ENCODE data around the gene RAD18. TPM values are rescaled to one million over a fixed set of nuclear protein-coding genes. Genes with fewer than 3 reads are reported as not detected.

The RAD18 gene
- total and polyA plus RNA-seq, 2 donors (not counting 1 experiment from before 2014, with no cell fraction given), result 4.8 to 21.3 TPM

DNA sequence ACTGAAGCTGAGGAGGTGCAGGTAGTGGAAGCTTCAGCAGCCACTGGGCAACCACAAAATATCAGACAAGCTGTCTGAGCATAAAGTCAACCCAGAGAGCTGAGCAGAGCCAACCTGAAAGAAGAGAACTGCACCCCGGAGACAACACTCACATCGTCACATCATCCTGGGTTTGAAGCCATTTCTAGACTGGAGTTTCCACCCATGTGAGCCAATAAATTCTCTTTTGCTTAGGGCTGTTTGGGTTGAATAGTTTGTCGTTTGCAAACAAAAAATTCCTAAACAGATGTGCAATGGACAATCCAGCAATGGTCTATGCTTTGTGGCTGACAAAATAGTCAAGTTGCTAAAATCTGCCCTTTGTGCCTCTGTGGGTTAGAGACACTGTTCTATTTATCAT lies 15.3 kb upstream of the RAD18 start:
- no peak overlapping the region for H3K4me3 Mint-ChIP-seq

DNA sequence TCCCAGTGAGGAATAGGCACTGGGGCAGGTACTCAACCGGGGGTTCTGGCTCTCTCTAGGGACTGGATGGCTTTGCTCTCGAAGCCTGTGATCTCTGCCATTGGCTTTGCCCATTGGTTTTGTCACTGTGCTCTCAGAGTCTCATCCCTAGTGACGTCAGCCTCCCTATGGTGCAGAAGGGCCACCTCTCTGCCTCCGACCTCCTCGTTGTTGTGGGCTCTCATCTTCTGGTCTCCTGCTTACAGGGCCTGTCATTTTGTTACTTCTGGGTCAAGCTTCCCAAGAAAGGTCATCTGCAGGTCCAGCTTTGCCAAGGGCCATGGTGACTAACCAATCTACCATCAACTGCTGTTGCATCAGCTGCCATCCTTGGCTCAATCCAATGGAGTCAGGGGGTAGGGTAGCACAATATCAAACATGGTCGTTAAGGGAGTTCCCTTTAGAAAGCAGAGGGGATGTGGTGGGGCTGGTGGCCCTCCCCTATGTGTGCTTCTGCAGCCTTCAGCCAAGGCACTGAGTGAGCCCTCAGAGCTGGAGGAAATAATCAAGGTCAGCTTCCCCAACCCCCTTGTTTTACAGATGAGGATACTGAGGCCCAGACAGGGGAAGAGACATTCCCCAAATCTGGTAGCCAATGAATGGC lies 13.4 kb upstream of the RAD18 start:
- Histone ChIP-seq H3K4me2 (replicated peaks; ENCODE audit: low read depth, low read length, poor library complexity, severe bottlenecking) (no peak overlapping the region), H2AFZ (ENCODE audit: insufficient read depth, low read depth, low read length, poor library complexity, severe bottlenecking) (no peak overlapping the region), H3K36me3 (replicated peaks in 1 of 2; ENCODE audit: control extremely low read depth in 1 of 2, control insufficient read depth in 1 of 2, extremely low read depth in 1 of 2, insufficient read depth in 2 of 2, low read length in 1 of 2) (no peaks in the 10 kb centered on the region), H3K27ac (ENCODE audit: low read length in 2 of 2) (no peak overlapping the region), H3K4me3 (ENCODE audit: control extremely low read depth in 1 of 5, extremely low read depth in 1 of 5, insufficient read depth in 1 of 5, low read depth in 2 of 5, low read length in 4 of 5) (no peak overlapping the region), H3K9ac (ENCODE audit: low read length) (no peak overlapping the region), H3K27me3 (replicated peaks in 1 of 4; ENCODE audit: control extremely low read depth in 1 of 4, control insufficient read depth in 3 of 4, insufficient read depth in 4 of 4, low read length in 3 of 4) (peaks cover 0 to 34% (median 18%) of the 10 kb centered on the region in 4 experiments), H3K4me1 (ENCODE audit: control insufficient read depth in 2 of 2, insufficient read depth in 2 of 2, low read length in 2 of 2) (no peaks in the 10 kb centered on the region), H3K9me3 (ENCODE audit: control extremely low read depth in 1 of 3, control insufficient read depth in 2 of 3, insufficient read depth in 1 of 3, low read length in 2 of 3) (peaks cover 0 to 6% (median 0%) of the 10 kb centered on the region in 3 donors), H3K79me2 (ENCODE audit: control insufficient read depth, insufficient read depth, low read length) (no peaks in the 10 kb centered on the region), H4K20me1 (ENCODE audit: control insufficient read depth, insufficient read depth, low read length, poor library complexity, severe bottlenecking) (no peaks in the 10 kb centered on the region)
- no peak for TF ChIP-seq EZH2 (IDR thresholded peaks at IDR 0.05; ENCODE audit: borderline replicate concordance, insufficient read depth, low read depth, low read length, poor library complexity, severe bottlenecking)
- TF ChIP-seq, protein P1, sequence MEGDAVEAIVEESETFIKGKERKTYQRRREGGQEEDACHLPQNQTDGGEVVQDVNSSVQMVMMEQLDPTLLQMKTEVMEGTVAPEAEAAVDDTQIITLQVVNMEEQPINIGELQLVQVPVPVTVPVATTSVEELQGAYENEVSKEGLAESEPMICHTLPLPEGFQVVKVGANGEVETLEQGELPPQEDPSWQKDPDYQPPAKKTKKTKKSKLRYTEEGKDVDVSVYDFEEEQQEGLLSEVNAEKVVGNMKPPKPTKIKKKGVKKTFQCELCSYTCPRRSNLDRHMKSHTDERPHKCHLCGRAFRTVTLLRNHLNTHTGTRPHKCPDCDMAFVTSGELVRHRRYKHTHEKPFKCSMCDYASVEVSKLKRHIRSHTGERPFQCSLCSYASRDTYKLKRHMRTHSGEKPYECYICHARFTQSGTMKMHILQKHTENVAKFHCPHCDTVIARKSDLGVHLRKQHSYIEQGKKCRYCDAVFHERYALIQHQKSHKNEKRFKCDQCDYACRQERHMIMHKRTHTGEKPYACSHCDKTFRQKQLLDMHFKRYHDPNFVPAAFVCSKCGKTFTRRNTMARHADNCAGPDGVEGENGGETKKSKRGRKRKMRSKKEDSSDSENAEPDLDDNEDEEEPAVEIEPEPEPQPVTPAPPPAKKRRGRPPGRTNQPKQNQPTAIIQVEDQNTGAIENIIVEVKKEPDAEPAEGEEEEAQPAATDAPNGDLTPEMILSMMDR (IDR thresholded peaks at IDR 0.05), result no peak
- 87% methylated on average over 5 of the region's 6 CpGs for WGBS (ENCODE audit: insufficient coverage)
- no peaks in the 10 kb centered on the region for H3K4me1 Mint-ChIP-seq
- CTCF ChIA-PET, result interaction anchor here (0.8 to 8.1 kb wide), 3 partner anchors 11 to 327 kb away, joined by 3 to 156 read pairs (median 5); no protein-coding TSS in a partner anchor
- DNase-seq (no peak), ATAC-seq (ENCODE audit: low read depth) (no peak)
- H3K9me3 Mint-ChIP-seq (ENCODE audit: insufficient read depth), result peaks cover 3% of the 10 kb centered on the region
- H3K4me3 Mint-ChIP-seq, result no peak overlapping the region
- H3K27ac Mint-ChIP-seq, result no peak overlapping the region
- POLR2A ChIA-PET, result no interaction called here
- intact Hi-C loops (cut with micrococcal nuclease), result no loop called here
- peaks cover 25% of the 10 kb centered on the region for H3K27me3 Mint-ChIP-seq

More for the DNA sequence above, 15.3 kb upstream of the RAD18 start:
- peaks cover 31% of the 10 kb centered on the region for H3K27me3 Mint-ChIP-seq
- H3K9ac ChIP-seq (ENCODE audit: low read length), result no peak overlapping the region
- H3K79me2 ChIP-seq (ENCODE audit: control insufficient read depth, insufficient read depth, low read length), result no peaks in the 10 kb centered on the region
- POLR2A ChIA-PET, result no interaction called here
- H3K36me3 ChIP-seq (replicated peaks in 1 of 2; ENCODE audit: control extremely low read depth in 1 of 2, control insufficient read depth in 1 of 2, extremely low read depth in 1 of 2, insufficient read depth in 2 of 2, low read length in 1 of 2), result no peaks in the 10 kb centered on the region
- no peaks in the 10 kb centered on the region for H3K4me1 ChIP-seq (ENCODE audit: control insufficient read depth in 2 of 2, insufficient read depth in 2 of 2, low read length in 2 of 2)
- 86% methylated on average over 1 of the region's 3 CpGs for WGBS (ENCODE audit: insufficient coverage)
- H2AFZ ChIP-seq (ENCODE audit: insufficient read depth, low read depth, low read length, poor library complexity, severe bottlenecking), result no peak overlapping the region
- H3K4me2 ChIP-seq (replicated peaks; ENCODE audit: low read depth, low read length, poor library complexity, severe bottlenecking), result no peak overlapping the region
- H3K4me3 ChIP-seq (ENCODE audit: control extremely low read depth in 1 of 5, extremely low read depth in 1 of 5, insufficient read depth in 1 of 5, low read depth in 2 of 5, low read length in 4 of 5), result no peak overlapping the region
- no peak overlapping the region for H3K27ac ChIP-seq (ENCODE audit: low read length in 2 of 2)
- H4K20me1 ChIP-seq (ENCODE audit: control insufficient read depth, insufficient read depth, low read length, poor library complexity, severe bottlenecking), result no peaks in the 10 kb centered on the region
- ATAC-seq (ENCODE audit: low read depth) (no peak), DNase-seq (no peak)
- H3K27me3 ChIP-seq (replicated peaks in 1 of 4; ENCODE audit: control extremely low read depth in 1 of 4, control insufficient read depth in 3 of 4, insufficient read depth in 4 of 4, low read length in 3 of 4), result peaks cover 0 to 28% (median 17%) of the 10 kb centered on the region in 4 experiments
- intact Hi-C loops (cut with micrococcal nuclease), result no loop called here
- peaks cover 0 to 6% (median 0%) of the 10 kb centered on the region in 3 donors for H3K9me3 ChIP-seq (ENCODE audit: control extremely low read depth in 1 of 3, control insufficient read depth in 2 of 3, insufficient read depth in 1 of 3, low read length in 2 of 3)
- H3K27ac Mint-ChIP-seq, result no peak overlapping the region
- CTCF ChIA-PET, result no interaction called here
- TF ChIP-seq, protein P1 (IDR thresholded peaks at IDR 0.05), result no peak
- TF ChIP-seq EZH2 (IDR thresholded peaks at IDR 0.05; ENCODE audit: borderline replicate concordance, insufficient read depth, low read depth, low read length, poor library complexity, severe bottlenecking), result no peak
- peaks cover 3% of the 10 kb centered on the region for H3K9me3 Mint-ChIP-seq (ENCODE audit: insufficient read depth)
- H3K4me1 Mint-ChIP-seq, result peaks cover 2% of the 10 kb centered on the region
